Astrocyte (in vitro differentiated cells and primary cell): ENCODE measurements around the gene CELA3B. TPM values are rescaled to one million over a fixed set of nuclear protein-coding genes. Genes with fewer than 3 reads are reported as not detected.

ENCODE experiments used
- DNase-seq: peaks from one replicate; pipeline ENCODE4 v3.0.0-alpha.2; 2010; ENCODE audit warnings: low read depth
- FAIRE-seq: peaks from 2 replicates; lab custom pipeline; 2011; peaks lifted over from hg19 to GRCh38; lab: Jason Lieb, UNC
- H2AFZ ChIP-seq: 2 replicates; pipeline ENCODE4 v1.6.0; 2012; ENCODE audit warnings: low read depth, low read length, inconsistent platforms
- H3K27ac ChIP-seq: 2 replicates; pipeline ENCODE4 v1.5.1; 2011; ENCODE audit warnings: low read depth, low read length, inconsistent platforms
- H3K27me3 ChIP-seq: 2 replicates; pipeline ENCODE4 v1.6.0; 2011; ENCODE audit warnings: low read length, inconsistent platforms; ENCODE audit not compliant: insufficient read depth
- H3K36me3 ChIP-seq: 2 replicates; pipeline ENCODE4 v1.5.1; 2011; ENCODE audit warnings: low read length, inconsistent platforms; ENCODE audit not compliant: insufficient read depth
- H3K4me1 ChIP-seq: 2 replicates; pipeline ENCODE4 v1.5.1; 2011; ENCODE audit warnings: low read length, inconsistent platforms; ENCODE audit not compliant: insufficient read depth
- H3K4me2 ChIP-seq: 2 replicates; pipeline ENCODE4 v1.6.0; 2012; ENCODE audit warnings: low read length, inconsistent platforms
- H3K4me3 ChIP-seq: 2 replicates; pipeline ENCODE4 v1.5.1; 2011; ENCODE audit warnings: low read depth, mild to moderate bottlenecking, low read length, inconsistent platforms; ENCODE audit not compliant: insufficient read depth
- H3K79me2 ChIP-seq: 2 replicates; pipeline ENCODE4 v1.6.0; 2012; ENCODE audit warnings: mild to moderate bottlenecking, low read length, inconsistent platforms; ENCODE audit not compliant: insufficient read depth
- H3K9ac ChIP-seq: 2 replicates; pipeline ENCODE4 v1.6.0; 2012; ENCODE audit warnings: mild to moderate bottlenecking, low read length, inconsistent platforms
- H3K9me3 ChIP-seq: 2 replicates; pipeline ENCODE4 v1.5.1; 2012; ENCODE audit warnings: low read depth, mild to moderate bottlenecking, low read length, inconsistent platforms; ENCODE audit not compliant: insufficient read depth
- H4K20me1 ChIP-seq: 2 replicates; pipeline ENCODE4 v1.6.0; 2012; ENCODE audit warnings: low read length, inconsistent platforms; ENCODE audit not compliant: insufficient read depth
- H3K27ac Mint-ChIP-seq: one replicate; pipeline ENCODE4 v1.8.0; 2021; ENCODE audit warnings: mild to moderate bottlenecking, mixed read lengths; ENCODE audit not compliant: unreplicated experiment
- H3K27me3 Mint-ChIP-seq: one replicate; pipeline ENCODE4 v1.8.0; 2021; ENCODE audit warnings: low read depth, mixed read lengths; ENCODE audit not compliant: unreplicated experiment
- H3K36me3 Mint-ChIP-seq: one replicate; pipeline ENCODE4 v1.8.0; 2021; ENCODE audit warnings: low read depth, mixed read lengths; ENCODE audit not compliant: unreplicated experiment
- H3K4me1 Mint-ChIP-seq: one replicate; pipeline ENCODE4 v1.8.0; 2021; ENCODE audit warnings: low read depth, mixed read lengths; ENCODE audit not compliant: unreplicated experiment
- H3K4me3 Mint-ChIP-seq: one replicate; pipeline ENCODE4 v1.8.0; 2021; ENCODE audit warnings: mild to moderate bottlenecking, moderate library complexity, mixed read lengths; ENCODE audit not compliant: unreplicated experiment
- H3K9me3 Mint-ChIP-seq: one replicate; pipeline ENCODE4 v1.8.0; 2021; ENCODE audit warnings: mild to moderate bottlenecking, mixed read lengths; ENCODE audit not compliant: unreplicated experiment
- CTCF ChIP-seq: IDR thresholded peaks from 2 replicates; pipeline ENCODE4 v1.5.1; 2011; ENCODE audit warnings: low read depth, mild to moderate bottlenecking, inconsistent platforms, low read length, moderate library complexity; ENCODE audit not compliant: insufficient read depth
- EZH2 ChIP-seq: IDR thresholded peaks from 2 replicates; pipeline ENCODE4 v1.6.1; 2012; ENCODE audit warnings: mild to moderate bottlenecking, low read length, inconsistent platforms; ENCODE audit not compliant: insufficient read depth
- total RNA-seq: library from RNA; stranded (reverse); gene quantifications from 2 replicates; pipeline ENCODE4 v1.2.1, GENCODE V29; 2021

The CELA3B gene
- total RNA-seq, 1 donor from 2014 or later: not detected

GRCh38 chr1:22024485-22025367 is 47.9 kb downstream of the CELA3B start:
- TF ChIP-seq CTCF (no peak), EZH2 (no peak)
- Histone ChIP-seq H3K4me1 (peaks cover 18% of the 10 kb centered on the region), H3K4me3 (peak overlapping the region; percentile 90), H3K79me2 (peaks cover 9% of the 10 kb centered on the region), H3K36me3 (no peaks in the 10 kb centered on the region), H3K9ac (peak overlapping the region; percentile 99), H2AFZ (peak overlapping the region; percentile 98), H3K9me3 (no peaks in the 10 kb centered on the region), H3K27me3 (no peaks in the 10 kb centered on the region), H4K20me1 (peaks cover 3% of the 10 kb centered on the region), H3K27ac (peak overlapping the region; percentile 99), H3K4me2 (peak overlapping the region; percentile 92)
- FAIRE-seq (no peak), DNase-seq (peak; percentile 78)
- H3K9me3 Mint-ChIP-seq: no peaks in the 10 kb centered on the region
- no peaks in the 10 kb centered on the region for H3K36me3 Mint-ChIP-seq
- H3K27ac Mint-ChIP-seq: peak overlapping the region; percentile 97
- H3K4me1 Mint-ChIP-seq: no peaks in the 10 kb centered on the region
- no peaks in the 10 kb centered on the region for H3K27me3 Mint-ChIP-seq
- H3K4me3 Mint-ChIP-seq: peak overlapping the region; percentile 86

DNA sequence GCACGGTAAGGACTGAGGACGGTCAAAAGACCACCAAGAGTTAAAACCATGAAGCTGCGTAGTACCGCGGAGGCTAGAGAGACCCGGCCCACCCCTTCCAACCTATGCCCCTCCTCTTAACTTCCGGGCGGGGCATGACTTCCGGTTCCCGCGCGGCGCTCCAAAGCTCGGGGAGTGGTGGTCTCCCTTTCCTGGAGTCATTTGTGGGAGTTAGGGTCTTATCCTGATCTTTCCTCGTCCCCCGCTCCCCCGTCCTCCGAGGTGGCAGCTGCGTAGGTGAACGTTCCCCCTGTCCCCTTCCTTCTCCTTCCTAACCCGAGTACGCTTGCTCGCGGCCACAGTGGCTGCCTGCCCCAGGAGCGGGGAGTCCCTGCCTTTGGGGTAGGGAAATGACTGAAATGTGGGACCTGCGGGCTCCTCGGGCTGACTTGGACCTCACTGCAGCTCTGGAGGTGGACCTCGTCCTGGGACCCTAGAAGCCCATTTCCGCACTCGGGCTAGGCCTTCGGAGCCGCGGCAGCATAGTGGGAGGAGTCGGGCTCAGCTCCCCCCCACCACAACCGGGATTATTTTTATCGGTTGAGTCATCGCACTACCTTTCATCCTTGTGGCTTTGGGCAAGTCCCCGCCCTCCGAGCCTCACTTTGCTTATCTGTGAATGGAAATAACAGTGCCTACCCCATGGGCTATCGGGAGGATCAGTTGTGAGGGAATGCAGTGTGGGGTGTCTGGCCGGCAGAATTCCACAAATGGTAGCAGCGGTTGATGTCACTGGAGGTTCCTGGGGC is 48.7 kb downstream of the CELA3B start:
- Histone ChIP-seq H3K4me3 (peak overlapping the region; percentile 90), H3K27me3 (no peaks in the 10 kb centered on the region), H4K20me1 (peaks cover 5% of the 10 kb centered on the region), H3K9ac (peak overlapping the region; percentile 99), H3K36me3 (no peaks in the 10 kb centered on the region), H3K4me1 (peaks cover 18% of the 10 kb centered on the region), H3K4me2 (peak overlapping the region; percentile 92), H3K79me2 (peaks cover 9% of the 10 kb centered on the region), H2AFZ (peak overlapping the region; percentile 98), H3K27ac (peak overlapping the region; percentile 99), H3K9me3 (no peaks in the 10 kb centered on the region)
- Mint-ChIP-seq H3K4me1 (no peaks in the 10 kb centered on the region), H3K4me3 (peak overlapping the region; percentile 86), H3K9me3 (no peaks in the 10 kb centered on the region), H3K36me3 (no peaks in the 10 kb centered on the region), H3K27ac (peak overlapping the region; percentile 97), H3K27me3 (no peaks in the 10 kb centered on the region)
- no peak for TF ChIP-seq CTCF
- DNase-seq (peak; percentile 90), FAIRE-seq (no peak)
